Loucy (cell line): ENCODE data around the gene MRPS15.

Experiments used
- H2AFZ ChIP-seq: fragments of 200-600 bp; sonication (generic); 2 replicates; pipeline ENCODE4 v1.6.0; 2016; ENCODE audit warnings: antibody characterized with exemption, mild to moderate bottlenecking, low read length, moderate library complexity
- H3F3A ChIP-seq: fragments of 200-600 bp; 2 replicates; pipeline ENCODE4 v1.6.0; 2016; ENCODE audit warnings: antibody characterized with exemption, low read depth, mild to moderate bottlenecking
- H3K27me3 ChIP-seq: fragments of 200-600 bp; sonication (generic); 2 replicates; pipeline ENCODE4 v1.6.1; 2014; ENCODE audit warnings: low read length, mild to moderate bottlenecking; ENCODE audit not compliant: insufficient read depth, poor library complexity, severe bottlenecking
- H3K36me3 ChIP-seq: fragments of 200-600 bp; sonication (generic); 2 replicates; pipeline ENCODE4 v1.6.1; 2016; ENCODE audit warnings: low read length; ENCODE audit not compliant: insufficient read depth
- H3K4me1 ChIP-seq: fragments of 200-600 bp; sonication (generic); 2 replicates; pipeline ENCODE4 v1.5.1; 2014; ENCODE audit warnings: low read length, mild to moderate bottlenecking; ENCODE audit not compliant: insufficient read depth, poor library complexity, severe bottlenecking
- H3K4me2 ChIP-seq: fragments of 200-600 bp; sonication (generic); 2 replicates; pipeline ENCODE4 v1.6.0; 2014; ENCODE audit warnings: antibody characterized with exemption, low read length, low read depth, mild to moderate bottlenecking; ENCODE audit not compliant: poor library complexity, severe bottlenecking
- H3K4me3 ChIP-seq: fragments of 200-600 bp; sonication (generic); 2 replicates; pipeline ENCODE4 v1.5.1; 2014; ENCODE audit warnings: low read length, mild to moderate bottlenecking, mixed read lengths; ENCODE audit not compliant: poor library complexity, severe bottlenecking
- H3K79me2 ChIP-seq: fragments of 200-600 bp; sonication (generic); 2 replicates; pipeline ENCODE4 v1.6.1; 2014; ENCODE audit warnings: low read length; ENCODE audit not compliant: insufficient read depth
- H3K9ac ChIP-seq: fragments of 200-600 bp; sonication (generic); 2 replicates; pipeline ENCODE4 v1.6.0; 2014; ENCODE audit warnings: mild to moderate bottlenecking, low read depth, low read length, moderate library complexity; ENCODE audit not compliant: poor library complexity, severe bottlenecking
- H3K9me2 ChIP-seq: fragments of 200-600 bp; sonication (generic); replicated peaks from 2 replicates; pipeline ENCODE4 v1.6.1; 2016; ENCODE audit warnings: low read depth, low read length, mixed read lengths
- H3K9me3 ChIP-seq: fragments of 200-600 bp; sonication (generic); 2 replicates; pipeline ENCODE4 v1.6.1; 2014; ENCODE audit warnings: mild to moderate bottlenecking, antibody characterized with exemption, low read length, low read depth; ENCODE audit not compliant: insufficient read depth
- H4K20me1 ChIP-seq: fragments of 200-600 bp; sonication (generic); 2 replicates; pipeline ENCODE4 v1.6.0; 2014; ENCODE audit warnings: antibody characterized with exemption, low read length, mild to moderate bottlenecking; ENCODE audit not compliant: insufficient read depth, poor library complexity, severe bottlenecking
- EZH2phosphoT487 ChIP-seq: fragments of 200-600 bp; IDR thresholded peaks from 2 replicates; pipeline ENCODE4 v1.6.1; 2018; ENCODE audit warnings: antibody characterized with exemption, mild to moderate bottlenecking, moderate library complexity, borderline replicate concordance
- TF ChIP-seq, protein P1 (sequence below): fragments of 200-600 bp; sonication (generic); conservative IDR thresholded peaks from 2 replicates; pipeline ENCODE4 v1.5.1; 2014; ENCODE audit warnings: mild to moderate bottlenecking, antibody characterized with exemption, low read length

Gene MRPS15

DNA sequence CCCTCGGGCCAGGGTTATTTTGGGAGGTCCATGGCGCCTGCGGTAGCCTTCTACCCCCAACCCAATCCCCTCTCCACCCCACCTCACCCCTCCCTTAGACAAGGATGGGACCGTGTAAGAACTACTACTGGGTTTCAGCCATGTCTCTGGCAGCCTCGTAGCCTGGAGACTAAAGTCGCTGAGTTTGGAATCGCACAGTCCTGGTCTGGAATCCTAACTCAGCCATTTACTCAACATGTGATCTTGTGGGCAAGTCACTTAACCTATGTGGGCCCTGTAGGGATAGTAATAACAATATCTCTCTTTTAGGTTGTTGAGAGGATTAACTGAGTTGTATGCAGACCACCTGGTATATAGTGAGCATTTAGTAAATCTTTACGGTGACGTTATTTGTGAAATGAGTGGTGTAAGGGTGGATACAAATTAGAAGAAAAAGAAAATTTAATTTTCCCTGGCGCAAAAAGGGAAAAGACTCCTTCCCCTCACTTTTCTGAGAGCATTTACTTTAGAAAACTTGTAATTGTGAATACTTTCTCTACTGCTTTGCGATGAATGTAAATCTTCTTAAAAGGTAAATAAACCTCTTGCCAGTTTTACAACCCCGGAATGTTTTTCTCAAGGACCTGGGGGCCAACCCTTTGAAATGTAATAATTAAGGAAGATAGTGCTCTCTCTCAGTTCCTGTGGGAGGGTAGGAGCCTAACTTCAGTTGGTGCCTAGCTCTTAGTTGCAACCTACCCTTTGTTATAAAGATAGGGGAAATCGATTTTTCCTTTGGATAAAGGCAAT lies 615 bp upstream of the MRPS15 start:
- Histone ChIP-seq H3K4me1 (peaks cover 17% of the 10 kb centered on the region), H3K79me2 (peaks cover 10% of the 10 kb centered on the region), H2AFZ (peak overlapping the region; percentile 89), H3K4me2 (peak overlapping the region; percentile 74), H3K9me2 (no peaks in the 10 kb centered on the region), H3K4me3 (peak overlapping the region; percentile 93), H3K27me3 (no peaks in the 10 kb centered on the region), H3K36me3 (no peaks in the 10 kb centered on the region), H3F3A (no peaks in the 10 kb centered on the region), H4K20me1 (no peaks in the 10 kb centered on the region), H3K9ac (peak overlapping the region; percentile 81), H3K9me3 (no peaks in the 10 kb centered on the region)
- TF ChIP-seq, protein P1, sequence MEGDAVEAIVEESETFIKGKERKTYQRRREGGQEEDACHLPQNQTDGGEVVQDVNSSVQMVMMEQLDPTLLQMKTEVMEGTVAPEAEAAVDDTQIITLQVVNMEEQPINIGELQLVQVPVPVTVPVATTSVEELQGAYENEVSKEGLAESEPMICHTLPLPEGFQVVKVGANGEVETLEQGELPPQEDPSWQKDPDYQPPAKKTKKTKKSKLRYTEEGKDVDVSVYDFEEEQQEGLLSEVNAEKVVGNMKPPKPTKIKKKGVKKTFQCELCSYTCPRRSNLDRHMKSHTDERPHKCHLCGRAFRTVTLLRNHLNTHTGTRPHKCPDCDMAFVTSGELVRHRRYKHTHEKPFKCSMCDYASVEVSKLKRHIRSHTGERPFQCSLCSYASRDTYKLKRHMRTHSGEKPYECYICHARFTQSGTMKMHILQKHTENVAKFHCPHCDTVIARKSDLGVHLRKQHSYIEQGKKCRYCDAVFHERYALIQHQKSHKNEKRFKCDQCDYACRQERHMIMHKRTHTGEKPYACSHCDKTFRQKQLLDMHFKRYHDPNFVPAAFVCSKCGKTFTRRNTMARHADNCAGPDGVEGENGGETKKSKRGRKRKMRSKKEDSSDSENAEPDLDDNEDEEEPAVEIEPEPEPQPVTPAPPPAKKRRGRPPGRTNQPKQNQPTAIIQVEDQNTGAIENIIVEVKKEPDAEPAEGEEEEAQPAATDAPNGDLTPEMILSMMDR = no peak
- no peak for TF ChIP-seq EZH2phosphoT487

DNA sequence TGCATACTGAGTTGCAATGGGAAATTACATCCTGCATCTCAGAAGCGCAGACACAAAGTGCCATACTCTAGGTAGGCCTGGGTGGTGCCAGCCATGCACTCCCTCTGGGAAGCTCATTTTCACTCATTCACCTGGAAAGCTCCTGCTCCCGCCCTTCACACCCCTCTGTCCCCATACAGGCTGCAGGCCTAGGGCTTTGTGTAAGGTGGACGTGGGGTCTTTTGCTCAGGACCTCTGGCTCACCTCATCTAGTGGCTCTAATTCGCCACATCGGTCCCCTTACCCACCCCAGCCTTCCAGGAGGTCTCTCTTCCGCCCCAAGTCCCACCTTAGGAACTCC lies 751 bp downstream of the MRPS15 start:
- H3F3A ChIP-seq = no peaks in the 10 kb centered on the region
- H4K20me1 ChIP-seq = peaks cover 5% of the 10 kb centered on the region
- H3K4me1 ChIP-seq = peaks cover 28% of the 10 kb centered on the region
- peak overlapping the region; percentile 89 for H2AFZ ChIP-seq
- peak overlapping the region; percentile 93 for H3K4me3 ChIP-seq
- peak overlapping the region; percentile 81 for H3K9ac ChIP-seq
- H3K9me2 ChIP-seq = no peaks in the 10 kb centered on the region
- H3K9me3 ChIP-seq = no peaks in the 10 kb centered on the region
- H3K36me3 ChIP-seq = no peaks in the 10 kb centered on the region
- TF ChIP-seq, protein P1 = no peak
- no peak for TF ChIP-seq EZH2phosphoT487
- H3K27me3 ChIP-seq = no peaks in the 10 kb centered on the region
- peak overlapping the region; percentile 74 for H3K4me2 ChIP-seq
- H3K79me2 ChIP-seq = peaks cover 10% of the 10 kb centered on the region

DNA sequence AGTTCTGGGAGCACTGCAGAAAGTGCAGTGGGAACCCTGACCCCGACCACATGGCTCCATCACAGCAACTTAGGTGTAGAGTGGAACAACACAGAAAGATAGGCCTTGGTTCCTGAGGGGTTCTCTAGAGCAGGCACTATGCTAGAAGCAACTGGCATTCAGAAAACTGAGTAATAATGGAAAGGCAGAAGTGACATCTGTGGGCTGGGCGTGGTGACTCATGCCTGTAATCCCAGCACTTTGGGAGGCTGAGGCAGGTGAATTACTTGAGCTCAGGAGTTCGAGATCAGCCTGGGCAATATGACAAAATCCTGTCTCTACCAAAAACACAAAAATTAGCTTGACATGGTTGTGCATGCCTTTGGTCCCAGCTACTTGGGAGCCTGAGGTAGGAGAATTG lies 5.3 kb downstream of the MRPS15 start:
- no peak overlapping the region for H3K4me3 ChIP-seq
- TF ChIP-seq, protein P1 = no peak
- no peak for TF ChIP-seq EZH2phosphoT487

More for the DNA sequence above, 5.3 kb downstream of the MRPS15 start:
- Histone ChIP-seq H3K9ac (no peak overlapping the region), H3K9me2 (no peaks in the 10 kb centered on the region), H3K9me3 (no peaks in the 10 kb centered on the region), H4K20me1 (peaks cover 9% of the 10 kb centered on the region), H3K4me2 (peak overlapping the region; percentile 48), H3K36me3 (peaks cover 17% of the 10 kb centered on the region; the same call in 1 of the 2 replicates), H3K27me3 (no peaks in the 10 kb centered on the region), H2AFZ (no peak overlapping the region), H3K4me1 (peaks cover 32% of the 10 kb centered on the region), H3K79me2 (peaks cover 8% of the 10 kb centered on the region), H3F3A (no peaks in the 10 kb centered on the region)
